AG09309 (cell line): ENCODE results near the gene ATP5F1E.
A peak's percentile ranks its signal among the peaks of the same experiment; 100 is the strongest.

Experiments
- DNase-seq: peaks from one replicate; pipeline ENCODE4 v3.0.0-alpha.2; 2010; ENCODE audit warnings: low read depth
- H3K4me3 ChIP-seq: 2 replicates; pipeline ENCODE4 v1.5.1; 2011; ENCODE audit warnings: mild to moderate bottlenecking, low read depth, low read length, moderate library complexity; ENCODE audit not compliant: control insufficient read depth
- TF ChIP-seq, protein P1 (sequence below): IDR thresholded peaks from 2 replicates; pipeline ENCODE4 v1.5.1; 2011; ENCODE audit warnings: mild to moderate bottlenecking, low read depth, low read length, inconsistent platforms; ENCODE audit not compliant: insufficient read depth, control insufficient read depth; ENCODE audit errors: missing control alignments

ATP5F1E gene

GRCh38 chr20:59030911-59031563 lies 1.1 kb downstream of the ATP5F1E start:
- no peak for DNase-seq
- peak overlapping the region; percentile 75 for H3K4me3 ChIP-seq
- TF ChIP-seq, protein P1, sequence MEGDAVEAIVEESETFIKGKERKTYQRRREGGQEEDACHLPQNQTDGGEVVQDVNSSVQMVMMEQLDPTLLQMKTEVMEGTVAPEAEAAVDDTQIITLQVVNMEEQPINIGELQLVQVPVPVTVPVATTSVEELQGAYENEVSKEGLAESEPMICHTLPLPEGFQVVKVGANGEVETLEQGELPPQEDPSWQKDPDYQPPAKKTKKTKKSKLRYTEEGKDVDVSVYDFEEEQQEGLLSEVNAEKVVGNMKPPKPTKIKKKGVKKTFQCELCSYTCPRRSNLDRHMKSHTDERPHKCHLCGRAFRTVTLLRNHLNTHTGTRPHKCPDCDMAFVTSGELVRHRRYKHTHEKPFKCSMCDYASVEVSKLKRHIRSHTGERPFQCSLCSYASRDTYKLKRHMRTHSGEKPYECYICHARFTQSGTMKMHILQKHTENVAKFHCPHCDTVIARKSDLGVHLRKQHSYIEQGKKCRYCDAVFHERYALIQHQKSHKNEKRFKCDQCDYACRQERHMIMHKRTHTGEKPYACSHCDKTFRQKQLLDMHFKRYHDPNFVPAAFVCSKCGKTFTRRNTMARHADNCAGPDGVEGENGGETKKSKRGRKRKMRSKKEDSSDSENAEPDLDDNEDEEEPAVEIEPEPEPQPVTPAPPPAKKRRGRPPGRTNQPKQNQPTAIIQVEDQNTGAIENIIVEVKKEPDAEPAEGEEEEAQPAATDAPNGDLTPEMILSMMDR: no peak

DNA sequence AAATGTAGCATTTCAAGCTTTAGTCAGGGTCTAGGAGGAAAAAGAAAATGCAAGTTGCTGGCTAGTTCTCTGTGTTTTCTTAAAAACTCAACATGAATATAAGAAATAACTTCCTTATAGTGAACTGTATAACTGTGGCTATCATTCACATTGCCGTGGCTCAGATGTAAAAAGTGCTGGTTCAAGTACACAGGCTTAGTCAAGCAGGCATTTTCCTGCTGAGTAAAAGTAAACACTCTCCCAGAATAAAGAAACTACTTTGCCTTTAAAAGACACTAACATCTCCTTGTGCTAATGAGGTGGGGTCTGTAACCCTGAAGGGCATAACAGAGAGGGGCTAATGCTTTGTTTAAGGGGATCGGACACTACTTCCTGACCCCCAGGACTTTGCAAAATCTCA lies 3.3 kb downstream of the ATP5F1E start:
- DNase-seq: no peak
- no peak overlapping the region for H3K4me3 ChIP-seq
- TF ChIP-seq, protein P1: no peak

DNA sequence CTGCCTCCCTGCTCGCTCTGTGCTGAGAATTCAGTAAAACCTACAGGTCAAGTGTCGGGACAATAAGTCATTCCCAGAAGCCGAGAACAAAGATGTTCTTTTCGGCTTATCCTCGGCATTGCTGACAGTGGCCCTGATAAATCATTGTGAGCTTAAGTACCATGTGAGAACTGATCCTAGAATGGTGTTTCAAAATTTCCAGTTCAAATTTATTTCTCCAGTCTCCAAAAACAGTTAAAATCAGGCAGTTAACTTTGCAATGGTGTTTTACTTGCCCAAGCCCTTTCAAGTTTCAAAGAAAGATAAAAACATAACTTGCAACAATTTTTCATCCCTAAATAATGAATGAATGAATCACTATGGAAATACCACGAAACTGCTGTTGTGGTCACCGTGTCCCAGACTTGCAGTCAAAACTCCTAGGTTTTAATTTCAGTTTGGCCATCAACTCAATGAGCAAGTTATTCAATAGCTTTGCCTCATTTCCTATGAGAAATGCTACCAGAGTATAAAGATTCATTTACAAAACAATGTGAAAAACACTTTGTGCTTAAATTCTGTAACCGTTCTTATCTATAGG lies 4.3 kb downstream of the ATP5F1E start:
- TF ChIP-seq, protein P1: no peak
- no peak overlapping the region for H3K4me3 ChIP-seq
- peak; percentile 56 for DNase-seq

- H3K4me3 ChIP-seq: no peak overlapping the region
- no peak for DNase-seq
- TF ChIP-seq, protein P1: no peak
These were observed 5.0 kb downstream of the ATP5F1E start for GRCh38 chr20:59026904-59027740.

- TF ChIP-seq, protein P1: no peak
- H3K4me3 ChIP-seq: no peak overlapping the region
- DNase-seq: no peak
These were observed 6.6 kb downstream of the ATP5F1E start for GRCh38 chr20:59025511-59025910.

DNA sequence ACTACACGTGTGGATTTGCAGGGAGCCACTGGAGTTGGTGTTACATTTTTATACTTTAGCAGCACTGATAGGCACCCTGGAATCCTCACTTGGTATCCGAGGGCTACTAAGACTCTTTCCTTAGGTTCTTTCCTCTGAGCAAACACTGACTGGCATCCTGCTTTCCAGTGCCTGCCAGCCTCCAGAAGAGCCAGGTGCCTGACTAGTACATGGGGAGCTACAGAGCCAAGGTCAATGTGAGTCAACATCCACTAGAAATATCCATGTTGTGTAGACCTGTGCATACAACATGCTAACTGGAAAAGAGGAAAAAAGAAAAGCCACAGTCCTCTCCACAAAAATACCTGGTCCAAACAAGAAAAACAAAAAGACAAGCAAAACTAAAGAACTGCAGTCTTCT lies 7.0 kb downstream of the ATP5F1E start:
- TF ChIP-seq, protein P1: no peak
- no peak overlapping the region for H3K4me3 ChIP-seq
- no peak for DNase-seq
